ENCODE results near the gene ACSL6.

ACSL6 gene

DNA sequence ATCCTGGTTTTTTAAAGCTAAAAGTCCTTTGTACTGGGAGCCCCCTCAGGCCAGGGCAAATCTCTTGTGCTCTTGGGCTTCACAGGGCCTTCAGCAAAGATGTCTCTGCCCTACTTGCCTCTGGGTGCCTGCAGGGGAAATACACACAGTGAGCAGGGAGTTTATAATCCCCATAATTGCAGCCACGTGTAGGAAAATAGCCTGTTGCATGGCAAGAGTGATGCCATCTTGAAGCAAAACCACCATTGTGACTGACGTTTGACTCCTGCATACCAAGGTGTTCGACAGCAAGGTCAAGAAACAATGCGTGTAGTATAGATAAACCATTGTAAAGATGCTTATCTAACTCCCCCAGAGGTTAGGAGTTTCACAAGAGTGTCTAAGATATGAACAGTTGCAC lies 37.6 kb upstream of the ACSL6 start:
- DNase-seq, result no peak

DNA sequence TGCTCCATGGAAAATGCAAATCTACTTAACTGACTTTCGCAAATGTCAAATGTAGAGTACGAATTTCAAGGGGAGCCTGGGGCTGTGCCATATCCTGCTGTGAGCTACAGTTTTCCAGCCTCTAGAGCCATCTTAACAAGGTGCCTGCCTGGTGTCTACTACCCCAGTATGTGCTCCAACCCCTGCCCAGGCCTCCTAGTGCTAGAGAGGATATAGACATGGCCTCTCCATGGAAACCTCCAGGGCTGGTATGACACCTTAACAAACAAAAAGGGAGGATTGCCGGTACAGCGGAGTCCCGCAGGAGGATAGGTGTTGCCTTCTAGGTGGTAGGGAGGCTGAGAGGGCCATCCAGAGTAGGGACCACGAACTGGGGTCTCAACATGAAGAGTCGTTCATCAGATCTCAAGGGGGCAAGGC lies 35.4 kb upstream of the ACSL6 start:
- no peak for DNase-seq

DNA sequence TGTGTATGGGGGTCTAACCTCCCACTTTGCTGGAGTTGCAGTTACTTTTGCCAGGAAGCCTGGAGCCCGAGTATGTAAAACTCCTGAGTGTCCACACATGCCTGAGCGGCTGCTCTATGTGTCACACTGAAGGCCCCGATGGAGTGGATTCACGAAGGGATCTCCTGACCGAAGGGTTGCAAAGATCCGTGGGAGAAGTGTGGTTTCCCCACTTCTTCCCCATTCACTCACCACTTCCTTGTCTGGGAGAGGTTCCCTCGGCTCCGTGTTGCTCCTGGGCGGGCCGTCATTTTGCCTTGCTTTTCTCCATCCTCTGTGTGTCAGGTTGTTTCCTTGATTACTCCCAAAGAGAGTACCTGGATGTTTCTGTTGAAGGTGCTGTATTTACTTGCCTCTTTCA lies 32.7 kb upstream of the ACSL6 start:
- no peak for DNase-seq

- no peak for DNase-seq
These were observed 25.9 kb upstream of the ACSL6 start for GRCh38 chr5:132037353-132037752.

- DNase-seq, result no peak
These were observed 21.7 kb upstream of the ACSL6 start for GRCh38 chr5:132033122-132033521.

GRCh38 chr5:132032196-132032595 lies 20.7 kb upstream of the ACSL6 start:
- no peak for DNase-seq

GRCh38 chr5:132030610-132031009 lies 19.2 kb upstream of the ACSL6 start:
- DNase-seq, result no peak

DNA sequence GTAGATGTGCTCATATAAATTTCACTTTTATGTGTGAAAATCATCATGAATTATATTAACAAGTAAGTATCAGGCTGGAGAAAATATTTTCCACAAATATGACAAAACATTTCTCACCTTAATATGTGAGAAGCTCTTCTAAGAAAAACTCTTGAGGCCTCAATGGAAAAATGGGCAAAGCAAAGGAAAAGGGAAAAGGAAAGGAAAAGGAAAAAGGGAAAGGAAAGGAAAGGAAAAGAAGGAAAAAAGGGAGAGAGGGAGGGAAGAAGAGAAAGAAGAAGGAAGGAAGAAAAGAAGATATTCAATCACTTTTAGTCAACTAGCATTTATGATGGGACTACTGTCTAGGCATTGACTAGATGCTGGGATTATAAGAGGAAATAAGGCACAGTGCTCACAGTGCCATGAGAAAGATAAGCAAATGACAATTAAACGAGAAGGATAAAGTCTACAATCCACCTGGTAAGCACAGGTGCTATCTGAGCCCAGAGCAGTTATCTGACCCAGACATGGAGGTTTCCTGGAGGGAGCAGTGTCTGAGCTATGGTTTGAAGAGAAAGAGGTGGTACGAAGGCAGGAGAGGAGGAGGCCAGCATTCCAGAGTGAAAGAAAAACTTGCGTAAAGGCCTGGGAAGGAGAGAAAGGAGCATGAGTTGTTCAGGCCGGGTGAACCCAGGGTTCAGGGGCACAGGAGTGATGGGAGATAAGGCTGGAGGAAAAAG lies 18.3 kb upstream of the ACSL6 start:
- DNase-seq, result no peak

GRCh38 chr5:132027027-132027426 lies 15.6 kb upstream of the ACSL6 start:
- DNase-seq, result no peak

DNA sequence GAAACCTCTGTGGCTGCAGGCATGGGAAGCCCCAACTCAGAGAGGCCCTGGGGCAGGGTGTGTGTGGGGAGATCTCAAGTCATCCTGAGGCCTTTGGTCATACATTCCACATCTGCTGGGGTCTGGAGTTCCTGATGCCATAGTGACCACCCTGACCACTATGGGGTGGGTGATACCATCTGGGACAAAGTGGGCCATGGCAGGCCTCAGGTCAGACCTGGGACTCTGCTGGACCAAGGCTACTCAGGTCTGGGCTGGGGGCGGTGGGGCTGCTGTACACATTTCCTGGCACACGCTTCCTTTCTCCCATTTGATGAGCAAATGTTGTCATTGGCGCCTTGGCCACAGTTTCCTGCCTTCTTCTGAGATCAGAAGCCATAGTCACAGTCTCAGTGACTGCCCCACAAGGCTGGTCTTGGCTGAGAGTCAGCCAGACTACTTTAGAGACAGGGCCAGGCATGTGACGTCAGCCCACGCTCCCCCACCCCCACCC lies 15.1 kb upstream of the ACSL6 start:
- DNase-seq, result no peak

GRCh38 chr5:132025403-132025971 lies 14.0 kb upstream of the ACSL6 start:
- no peak for DNase-seq

DNA sequence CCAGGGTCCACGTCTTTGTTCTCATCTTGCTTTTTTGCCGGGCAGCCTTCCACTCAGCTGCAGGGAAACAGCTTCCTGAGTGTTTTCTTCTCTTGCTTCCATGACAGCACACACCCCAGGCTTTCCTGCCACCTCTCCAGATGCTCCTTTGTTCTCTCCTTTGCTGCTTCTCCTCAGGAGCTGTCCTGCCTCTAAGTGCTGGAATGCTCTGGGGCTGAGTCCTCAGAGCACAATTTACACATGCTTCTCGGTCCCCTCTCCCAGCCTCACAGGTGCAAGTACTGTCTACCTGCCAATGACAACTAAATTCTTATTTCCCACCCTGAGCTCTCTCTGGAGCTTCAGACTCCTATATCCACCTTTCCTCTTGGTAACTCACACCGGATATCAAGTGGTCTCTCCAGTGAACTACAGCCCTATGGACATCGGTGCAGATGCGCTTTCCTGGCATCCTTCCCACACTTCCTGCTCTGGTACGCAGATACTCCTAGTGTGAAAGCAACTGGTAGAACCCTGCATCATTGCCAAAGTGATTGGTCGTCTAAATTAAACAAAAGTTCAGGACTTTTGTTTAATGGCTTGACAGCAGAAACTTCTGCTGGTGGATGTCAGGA lies 13.4 kb upstream of the ACSL6 start:
- no peak for DNase-seq

- DNase-seq, result no peak
These were observed 12.6 kb upstream of the ACSL6 start for GRCh38 chr5:132024117-132024435.

GRCh38 chr5:132023258-132024116 lies 12.0 kb upstream of the ACSL6 start:
- no peak for DNase-seq

DNA sequence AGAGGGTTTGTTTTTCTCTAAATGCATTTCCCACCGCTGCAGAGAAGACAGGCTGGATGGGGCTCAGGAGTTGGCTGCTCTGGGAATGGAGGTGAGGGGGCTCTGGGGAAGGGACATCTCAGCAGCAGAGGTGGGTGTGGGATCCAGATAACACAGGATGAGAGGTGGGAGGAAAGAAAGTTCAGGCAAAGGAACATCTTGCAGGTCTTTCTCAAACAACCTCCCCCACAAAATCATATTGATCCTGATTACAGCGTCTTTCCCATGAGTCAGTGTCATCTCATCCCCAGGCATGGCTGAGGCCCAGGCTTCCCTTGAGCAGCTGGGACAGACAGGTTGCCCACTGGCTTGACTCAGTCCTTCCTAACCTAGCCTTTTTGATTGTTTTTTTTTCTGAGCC lies 11.3 kb upstream of the ACSL6 start:
- DNase-seq, result peak; percentile 41

DNA sequence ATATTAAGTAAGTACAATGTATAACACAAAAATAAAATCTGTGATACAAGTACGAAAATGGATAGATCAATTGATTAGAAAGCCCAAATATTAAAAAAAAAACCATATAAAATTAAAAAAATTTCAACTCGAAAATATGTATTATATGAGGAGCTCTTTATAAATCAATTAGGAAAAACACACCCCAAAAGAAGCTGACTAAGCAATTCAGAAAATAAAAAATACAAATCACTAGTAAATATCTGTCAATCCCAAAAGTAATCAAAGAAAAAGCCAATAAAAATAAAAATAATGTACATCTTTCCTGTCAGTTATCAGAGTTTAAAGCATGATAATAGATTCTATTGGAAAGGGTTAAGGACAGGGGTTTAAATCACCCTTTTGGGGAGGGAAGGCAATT lies 10.2 kb upstream of the ACSL6 start:
- DNase-seq, result no peak

- DNase-seq, result no peak
These were observed 9.3 kb upstream of the ACSL6 start for GRCh38 chr5:132020568-132021339.

DNA sequence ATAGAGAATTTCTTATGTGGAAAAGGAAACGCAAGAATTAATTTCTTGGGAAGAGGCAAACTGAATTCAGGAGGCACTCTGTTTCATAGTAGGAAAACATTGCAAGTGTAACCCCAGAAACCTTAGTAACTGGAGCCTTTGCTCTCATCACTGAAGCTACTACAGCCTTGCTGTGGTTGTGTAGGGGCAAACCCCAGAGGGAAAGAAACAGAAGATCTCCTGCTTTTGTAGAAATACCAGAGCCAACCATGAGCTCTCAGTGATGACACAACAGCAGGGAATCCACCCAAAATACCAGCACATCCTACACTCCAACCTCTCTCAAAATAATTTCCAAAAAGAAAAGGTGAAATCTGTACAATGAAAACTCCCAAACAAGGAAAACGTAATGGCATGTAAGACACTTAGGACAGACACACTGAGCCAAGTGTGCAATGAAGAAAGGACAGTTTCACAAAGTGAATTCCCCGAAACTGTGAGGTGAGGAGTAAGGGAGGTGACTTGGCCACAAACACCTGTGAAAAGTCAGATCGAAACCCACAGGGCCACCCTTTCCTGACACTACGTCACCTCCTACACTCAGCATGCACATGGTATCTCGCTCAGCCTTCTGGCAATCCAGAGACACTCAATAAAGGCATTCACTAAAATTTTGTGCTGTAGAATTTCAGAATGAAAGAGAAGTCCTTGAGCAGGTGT lies 8.5 kb upstream of the ACSL6 start:
- DNase-seq, result peak; percentile 50

GRCh38 chr5:132019337-132019736 lies 7.9 kb upstream of the ACSL6 start:
- no peak for DNase-seq

DNA sequence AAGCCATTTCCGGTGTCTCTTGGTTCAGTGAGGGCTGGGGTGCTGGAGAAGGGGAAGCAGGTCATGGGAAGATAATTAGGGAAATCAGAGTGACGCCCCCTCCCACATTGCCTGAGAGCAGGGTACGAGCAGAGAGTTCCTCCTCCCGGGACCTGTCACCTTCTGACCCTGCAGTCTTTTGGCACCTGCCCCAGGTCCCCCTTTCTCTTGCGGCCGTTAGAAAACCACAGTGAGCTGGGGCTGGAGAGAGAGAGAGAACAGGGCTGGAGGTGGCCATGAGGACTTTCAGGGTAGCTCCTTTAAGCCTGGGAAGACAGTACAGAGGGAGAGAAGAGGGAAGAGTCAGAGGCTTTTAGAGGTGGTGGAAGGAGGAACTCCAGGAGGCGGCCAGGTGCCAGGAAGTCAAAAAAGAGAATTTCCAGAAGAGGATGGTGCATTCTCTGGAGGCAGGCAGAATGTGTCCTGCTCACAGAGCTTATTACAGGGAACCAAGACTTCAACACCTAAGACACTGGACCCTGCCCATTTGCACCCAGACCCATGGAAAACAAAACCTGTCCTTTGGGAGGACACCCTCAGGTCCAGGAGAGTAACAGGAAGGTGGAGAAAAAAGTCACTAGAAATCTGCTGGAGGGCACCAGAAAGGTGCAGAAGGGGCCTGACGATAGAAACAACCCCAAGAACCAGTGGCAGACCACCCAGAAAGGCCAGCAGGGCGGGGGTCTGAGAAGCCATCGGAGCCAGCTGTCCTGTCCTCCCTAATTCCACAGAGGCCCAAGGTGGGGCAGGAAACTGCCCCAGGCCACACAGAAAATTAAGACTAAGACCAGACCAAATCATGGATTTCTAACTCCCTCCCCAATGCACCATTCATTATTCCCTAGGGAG lies 6.5 kb upstream of the ACSL6 start:
- DNase-seq, result no peak

GRCh38 chr5:132017316-132017715 lies 5.9 kb upstream of the ACSL6 start:
- DNase-seq, result no peak

Data from stimulated activated CD4-positive, alpha-beta T cell treated with anti-CD3 and anti-CD28 coated beads, Interleukin-12 subunit alpha, Interleukin-12 subunit beta, amount 100 ng/mL, for 4 hours (primary cell).